GM04503 (cell line): ENCODE measurements around the gene RAB10.
"Not testable (repeated sequence)": the region's sequence is repeated elsewhere in the genome, so short reads cannot be mapped to it uniquely, and the experiment has no call there.

Experiments used
- DNase-seq: peaks from one replicate; pipeline ENCODE4 v3.0.0-alpha.2; 2012; ENCODE audit warnings: low read depth

The RAB10 gene

DNA sequence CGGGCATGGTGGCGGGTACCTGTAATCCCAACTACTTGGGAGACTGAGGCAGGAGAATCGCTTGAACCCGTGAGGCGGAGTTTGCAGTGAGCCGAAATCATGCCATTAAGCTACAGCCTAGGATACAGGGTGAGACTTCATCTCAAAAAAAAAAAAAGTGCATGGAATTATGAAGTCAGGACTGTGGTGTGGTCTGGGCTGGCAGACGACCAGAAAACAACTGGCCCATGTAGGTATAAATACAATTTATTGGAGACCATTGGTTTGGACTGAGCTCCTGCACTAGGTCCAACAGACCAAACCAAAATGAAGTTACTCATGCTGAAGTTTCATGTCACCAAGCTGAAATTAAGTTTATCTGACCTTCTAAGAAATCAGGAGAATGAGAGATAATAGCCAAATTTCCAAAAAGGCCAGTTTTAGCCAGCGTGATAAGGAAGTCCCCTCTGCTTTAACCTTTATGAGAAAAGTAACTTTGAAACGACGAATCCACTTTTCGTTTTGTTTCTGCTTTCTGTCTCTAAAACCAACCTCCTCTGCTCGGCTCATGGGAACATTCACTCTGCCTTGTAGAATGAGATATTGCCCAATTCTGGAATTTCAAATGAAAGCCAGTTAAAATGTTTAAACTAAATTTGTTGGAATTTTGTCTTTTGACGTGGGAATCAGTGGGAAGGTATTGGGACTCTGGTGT is 17.7 kb upstream of the RAB10 start:
- DNase-seq, result no peak

DNA sequence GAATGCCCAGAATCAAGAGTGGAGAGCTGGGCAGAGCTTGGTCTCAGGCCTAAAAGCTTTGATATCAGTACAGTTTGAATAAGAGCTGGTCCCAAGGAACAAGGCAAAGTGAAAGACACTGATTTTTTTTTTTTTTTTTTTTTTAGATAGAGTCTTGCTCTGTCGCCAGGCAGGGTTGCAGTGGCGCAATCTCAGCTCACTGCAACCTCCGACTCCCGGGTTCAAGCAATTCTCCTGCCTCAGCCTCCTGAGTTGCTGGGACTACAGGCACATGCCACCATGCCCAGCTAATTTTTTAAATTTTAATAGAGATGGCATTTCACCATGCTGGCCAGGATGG is 17.2 kb upstream of the RAB10 start:
- DNase-seq, result not testable (repeated sequence)

DNA sequence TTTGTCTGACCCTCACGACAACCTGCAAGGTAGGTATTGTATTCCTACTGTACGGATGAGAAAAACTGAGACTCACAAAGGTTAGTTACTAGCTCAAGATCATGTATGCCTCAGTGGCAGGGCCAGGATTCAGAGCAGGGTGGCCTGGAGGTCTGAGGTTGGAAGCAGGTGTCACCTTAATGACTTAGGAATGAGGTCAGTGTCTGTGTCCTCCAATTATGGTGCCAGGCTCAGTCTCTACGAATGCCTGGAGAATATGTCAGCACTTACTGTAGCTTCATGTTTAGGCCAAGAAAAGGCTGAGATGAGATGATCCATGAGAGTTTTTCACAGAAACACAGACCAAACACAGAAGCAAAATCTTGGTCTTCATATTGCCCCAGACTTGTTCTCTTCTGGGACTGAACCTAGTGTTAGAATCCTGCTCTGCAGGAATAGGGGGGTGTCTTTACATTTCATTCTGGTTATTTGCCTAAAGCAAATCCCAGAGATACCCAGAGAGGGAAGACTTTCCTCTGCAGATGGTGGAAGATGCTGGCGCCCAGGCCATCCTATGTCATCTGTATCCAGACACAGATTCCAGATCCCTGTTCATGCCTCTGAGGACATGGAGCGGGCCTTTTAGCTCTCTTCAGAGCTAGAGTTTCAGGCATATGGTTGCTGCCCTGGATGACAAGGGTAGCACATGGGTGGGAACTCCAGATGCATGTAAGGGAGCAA is 16.3 kb upstream of the RAB10 start:
- no peak for DNase-seq

DNA sequence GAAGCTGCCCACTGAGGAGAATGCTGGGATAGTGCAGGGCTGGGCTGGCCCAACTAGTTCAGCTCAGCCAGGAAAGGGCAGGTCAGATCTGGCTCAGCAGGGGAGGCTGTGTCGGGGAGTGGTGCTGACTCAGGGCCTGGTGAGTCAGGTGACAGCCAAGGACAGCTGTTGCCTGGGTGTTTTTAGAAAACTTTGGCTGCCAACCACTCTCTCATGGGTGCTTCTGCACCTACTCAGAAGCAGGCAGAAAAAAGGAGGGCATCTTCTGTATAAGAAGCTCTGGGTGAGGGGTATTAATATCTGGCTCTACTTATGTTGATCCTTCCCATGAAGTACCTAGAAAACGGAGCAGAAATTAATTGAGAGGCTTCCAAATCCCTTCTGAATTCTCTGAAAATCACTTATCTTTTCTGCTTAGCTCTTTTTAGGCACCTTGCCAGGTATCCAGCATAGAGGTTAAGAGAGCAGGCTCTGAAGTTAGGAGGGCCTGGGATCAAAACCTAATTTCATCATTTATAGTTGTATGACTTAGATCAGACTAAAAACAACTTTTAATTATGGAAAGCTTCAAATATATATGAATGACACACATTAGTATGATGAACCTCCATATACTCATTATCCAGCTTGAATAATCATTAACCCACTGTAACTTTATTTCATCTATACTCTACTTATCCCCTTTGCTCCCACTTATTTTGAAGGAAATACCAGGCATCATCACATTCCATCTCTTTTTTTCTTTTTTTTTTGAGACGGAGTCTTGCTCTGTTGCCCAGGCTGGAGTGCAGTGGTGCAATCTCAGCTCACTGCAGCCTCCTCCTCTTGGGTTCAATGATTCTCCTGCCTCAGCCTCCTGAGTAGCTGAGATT is 15.5 kb upstream of the RAB10 start:
- no peak for DNase-seq

DNA sequence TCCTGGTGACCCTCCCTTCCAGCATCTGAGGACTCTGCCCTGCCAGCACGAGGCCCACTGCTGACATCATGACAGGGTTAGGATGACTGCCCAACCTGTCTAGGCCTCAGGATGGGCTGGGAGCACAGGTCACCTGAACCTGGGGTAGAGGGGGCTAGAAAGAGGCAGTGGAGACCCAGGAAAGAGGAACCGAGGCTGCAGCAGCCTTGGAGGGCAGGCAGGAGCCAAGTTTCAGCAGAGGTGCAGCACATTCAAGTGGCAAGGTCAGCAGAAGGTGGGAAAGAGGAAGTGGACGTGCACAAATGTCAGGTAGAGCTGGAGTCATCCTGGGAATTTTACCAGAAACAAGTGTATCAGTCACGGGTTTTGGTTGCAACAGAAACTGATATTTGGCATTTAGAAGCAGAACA is 13.6 kb upstream of the RAB10 start:
- no peak for DNase-seq

DNA sequence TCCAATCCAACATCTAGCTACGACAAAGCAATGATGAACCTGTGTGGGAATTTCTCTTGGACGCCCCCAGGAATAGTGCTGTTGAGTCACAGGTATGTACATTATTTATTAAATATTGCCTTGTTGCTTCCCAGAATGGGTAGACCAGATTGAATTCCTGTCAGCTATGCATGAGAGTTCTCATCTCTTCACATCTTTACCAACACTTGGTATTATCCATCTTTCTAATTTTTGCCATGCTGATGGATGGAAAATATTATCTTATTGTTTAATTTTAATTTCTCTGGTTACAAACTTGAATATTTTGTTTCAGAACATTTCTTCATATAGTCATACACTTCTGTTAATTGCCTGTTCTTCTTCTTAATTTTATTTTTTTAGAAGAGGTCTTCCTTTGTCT is 9.6 kb upstream of the RAB10 start:
- DNase-seq, result no peak

DNA sequence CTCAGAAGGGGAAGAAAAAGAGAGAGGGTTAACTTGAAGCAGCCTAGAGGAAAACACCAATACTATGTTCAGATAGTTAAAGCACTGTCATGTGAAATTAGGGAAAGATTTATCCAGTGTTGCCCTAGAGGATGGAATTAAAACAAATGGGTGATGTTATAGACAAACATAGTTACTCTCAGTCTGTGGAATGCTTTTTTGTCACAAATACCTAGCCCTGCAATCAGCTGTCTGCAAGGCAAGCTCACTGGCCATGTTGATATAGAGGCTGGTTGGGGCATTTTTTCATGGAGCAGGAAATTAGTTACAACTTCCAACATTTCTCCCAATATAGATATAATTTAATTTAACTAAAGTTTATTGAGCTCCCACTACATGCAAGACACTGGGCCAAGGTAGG is 8.4 kb upstream of the RAB10 start:
- DNase-seq, result no peak

DNA sequence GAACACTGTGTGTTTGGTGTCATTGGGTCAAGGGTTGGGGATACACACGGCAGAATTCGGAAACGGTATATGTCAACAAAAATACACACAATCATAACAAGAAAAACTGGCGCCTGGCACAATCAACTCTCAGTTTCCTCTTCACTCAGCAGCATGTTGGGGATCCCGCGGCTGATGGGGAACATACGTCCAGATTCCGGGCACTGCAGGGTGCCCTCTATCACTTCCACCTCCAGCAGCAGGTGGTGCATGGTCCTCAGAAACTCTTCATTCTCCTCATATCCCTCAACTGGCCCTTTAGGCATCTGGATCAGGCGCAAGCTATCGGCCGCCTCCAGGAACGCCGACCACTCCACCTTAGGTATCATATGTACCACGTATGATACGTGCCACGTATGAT is 5.8 kb upstream of the RAB10 start:
- DNase-seq, result not testable (repeated sequence)

DNA sequence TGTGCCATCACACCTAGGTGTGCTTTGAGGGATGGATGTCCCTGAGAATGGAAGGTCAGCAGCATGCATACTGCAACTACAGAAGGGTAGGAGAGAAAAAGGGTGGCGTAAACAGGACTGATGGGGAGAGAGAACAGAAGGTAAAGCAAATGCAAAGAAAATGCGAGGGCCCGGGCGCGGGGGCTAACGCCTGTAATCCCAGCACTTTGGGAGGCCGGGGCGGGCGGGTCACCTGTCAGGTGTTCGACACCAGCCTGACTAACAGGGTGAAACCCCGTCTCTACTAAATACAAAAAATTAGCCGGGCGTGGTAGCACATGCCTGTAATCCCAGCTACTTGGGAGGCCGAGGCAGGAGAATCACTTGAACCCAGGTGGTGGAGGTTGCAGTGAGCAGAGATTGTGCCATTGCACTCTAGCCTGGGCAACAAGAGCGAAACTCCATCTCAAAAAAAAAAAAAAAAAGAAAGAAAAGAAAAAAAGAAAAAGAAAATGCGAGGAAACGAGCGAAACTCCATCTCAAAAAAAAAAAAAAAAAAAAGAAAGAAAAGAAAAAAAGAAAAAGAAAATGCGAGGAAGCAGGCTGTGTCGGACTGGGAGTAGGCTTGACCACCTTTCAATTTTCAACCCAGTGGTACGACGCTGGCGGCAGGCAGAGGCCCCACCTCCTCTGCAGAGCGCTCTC is 1.2 kb upstream of the RAB10 start:
- DNase-seq, result not testable (repeated sequence)

DNA sequence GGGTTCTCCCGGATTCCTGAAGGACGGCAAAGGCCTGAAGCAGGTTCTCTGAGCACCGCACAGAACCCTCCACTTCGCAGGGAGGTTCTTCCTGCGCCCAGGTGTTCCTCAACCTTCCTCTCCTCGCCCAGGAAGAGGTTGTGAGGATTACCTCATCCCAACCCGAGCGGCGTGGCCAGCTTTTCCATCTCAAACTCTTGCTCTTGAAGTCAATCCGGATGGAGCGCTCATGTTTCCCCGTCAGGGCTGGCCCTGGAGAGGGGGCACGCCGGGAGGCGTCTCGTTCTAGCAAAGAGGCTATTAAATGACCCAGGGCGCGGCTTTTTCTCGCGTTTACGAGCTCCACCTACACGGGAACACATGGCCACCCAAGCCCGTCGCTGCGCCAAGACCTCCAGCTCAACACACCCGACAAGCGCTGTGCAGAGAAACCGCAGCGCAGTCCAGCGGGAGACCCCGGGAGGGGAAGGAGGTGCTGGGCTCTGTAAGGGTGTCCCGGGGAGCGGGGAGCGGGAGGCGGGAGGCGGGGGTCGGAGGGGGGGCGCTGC is 540 bp upstream of the RAB10 start:
- DNase-seq, result no peak

DNA sequence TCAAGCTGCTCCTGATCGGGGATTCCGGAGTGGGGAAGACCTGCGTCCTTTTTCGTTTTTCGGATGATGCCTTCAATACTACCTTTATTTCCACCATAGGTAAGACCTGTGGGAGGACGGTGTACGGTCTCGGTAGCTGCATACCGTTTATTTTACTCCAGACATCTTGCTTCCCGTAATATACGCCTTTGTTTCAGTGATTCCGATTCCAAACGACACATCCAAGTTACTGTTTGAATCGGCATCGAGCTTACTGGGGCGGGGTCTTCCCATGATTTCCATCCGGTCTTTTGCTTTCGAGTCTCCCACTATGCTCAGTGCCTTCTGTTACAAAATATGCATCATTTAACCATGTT is 731 bp downstream of the RAB10 start:
- DNase-seq, result no peak

DNA sequence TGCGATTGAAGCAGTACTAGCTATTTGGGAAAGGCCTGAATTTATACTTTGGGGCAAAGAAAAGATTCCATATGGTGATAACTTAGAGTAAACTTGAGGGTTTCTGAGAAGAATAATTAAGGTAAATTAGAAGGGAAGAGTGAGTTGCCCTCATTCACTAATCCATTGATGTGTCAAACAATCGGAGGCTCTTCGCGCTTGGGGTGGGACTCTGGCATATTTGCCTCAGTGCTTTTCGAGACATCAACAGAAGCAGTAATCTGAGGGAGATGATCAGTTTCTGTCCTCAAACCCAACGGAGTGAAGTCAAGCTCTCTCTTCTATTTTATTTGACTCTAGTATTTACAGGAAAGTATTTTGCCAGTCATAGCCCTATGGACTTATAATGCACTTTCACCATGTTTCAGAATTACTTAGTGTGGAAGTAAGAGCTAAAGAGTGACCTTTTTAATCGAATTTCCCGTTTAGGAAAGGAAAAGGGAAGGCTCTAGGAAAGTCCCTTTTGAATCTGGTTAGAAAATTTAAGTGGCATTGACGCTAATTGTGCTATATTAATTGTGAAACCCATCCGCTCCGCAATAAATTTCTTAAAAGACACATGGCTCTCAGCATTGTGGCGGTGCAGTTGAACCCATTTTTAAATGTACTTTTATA is 1.3 kb downstream of the RAB10 start:
- DNase-seq, result no peak

DNA sequence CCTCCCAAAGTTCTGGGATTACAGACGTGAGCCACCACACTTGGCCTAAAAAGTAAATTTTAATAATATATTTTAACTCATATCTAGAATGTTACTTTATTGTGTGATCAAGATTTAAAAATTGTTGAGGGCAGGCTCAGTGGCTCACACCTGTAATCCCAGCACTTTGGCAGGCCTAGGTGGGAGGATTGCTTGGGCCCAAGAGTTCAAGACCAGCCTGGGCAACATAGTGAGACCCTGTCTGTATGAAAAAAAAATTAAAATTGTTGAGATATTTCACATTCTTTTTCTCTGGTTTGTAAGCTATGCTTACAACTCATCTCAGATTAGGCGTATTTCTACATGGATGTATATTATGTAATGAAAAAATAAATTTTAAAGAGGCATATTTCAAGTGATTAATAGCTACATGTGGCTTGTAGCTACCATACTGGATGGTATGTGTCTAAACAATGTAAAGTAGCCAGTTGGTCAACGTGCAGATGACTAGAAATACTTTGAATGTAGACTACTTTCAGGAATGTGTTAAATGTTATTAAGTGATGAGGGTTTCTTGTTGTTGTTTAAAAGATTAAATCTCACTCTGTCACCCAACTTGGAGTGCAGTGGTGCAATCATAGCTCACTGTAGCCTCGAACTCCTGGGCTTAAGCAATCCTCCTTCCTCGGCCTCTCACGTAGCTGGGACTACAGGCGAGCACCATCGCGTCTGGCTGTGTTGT is 5.9 kb downstream of the RAB10 start:
- DNase-seq, result no peak

DNA sequence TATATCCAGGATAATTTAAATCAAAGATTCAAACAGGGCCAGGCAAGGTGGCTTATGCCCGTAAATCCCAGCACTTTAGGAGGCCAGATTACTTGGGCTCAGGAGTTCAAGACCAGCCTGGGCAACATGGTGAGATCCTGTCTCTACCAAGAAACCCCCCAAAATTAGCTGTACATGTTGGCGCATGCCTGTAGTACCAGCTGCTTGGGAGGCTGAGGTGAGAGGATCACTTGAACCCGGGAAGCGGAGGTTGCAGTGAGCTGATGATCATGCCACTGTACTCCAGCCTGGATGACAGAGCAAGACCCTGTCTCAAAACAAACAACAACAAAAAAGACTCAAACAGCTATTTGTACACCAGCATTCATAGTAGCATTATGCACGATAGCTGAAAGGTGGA is 9.2 kb downstream of the RAB10 start:
- no peak for DNase-seq

DNA sequence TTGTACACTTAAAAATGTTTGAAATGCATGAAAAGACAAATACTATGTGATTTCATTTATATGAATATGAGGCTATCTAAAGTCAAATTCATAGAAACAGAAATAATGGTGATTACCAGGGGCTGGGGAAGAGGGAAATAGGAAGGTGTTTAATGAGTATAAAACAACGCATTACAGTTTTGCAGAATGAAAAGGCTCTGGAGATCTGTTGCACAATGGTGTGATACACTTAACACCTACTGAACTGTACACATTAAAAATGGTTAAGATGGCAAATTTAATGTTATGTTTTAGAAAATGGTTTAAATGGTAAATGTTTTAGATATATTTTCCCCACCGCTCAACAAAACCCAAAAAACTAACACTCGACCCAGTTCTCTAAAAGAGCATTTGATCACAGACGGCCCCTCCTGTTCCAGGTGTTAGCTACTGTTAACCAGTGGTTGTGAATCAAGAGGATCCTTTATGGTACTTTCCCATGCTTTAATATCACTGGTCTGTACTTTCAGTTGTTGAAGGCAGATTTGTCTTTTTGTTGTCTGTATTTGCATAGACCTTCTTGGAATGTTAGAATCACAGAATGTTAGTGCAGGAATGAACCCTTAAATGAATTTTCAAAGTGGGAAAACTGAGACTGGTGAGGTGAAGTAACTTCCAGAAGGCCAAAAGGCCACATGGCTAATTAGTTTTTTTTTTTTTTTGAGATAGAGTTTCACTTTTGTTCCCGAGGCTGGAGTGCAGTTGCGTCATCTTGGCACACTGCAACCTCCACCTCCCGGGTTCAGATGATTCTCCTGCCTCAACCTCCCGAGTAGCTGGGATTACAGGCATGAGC is 10.2 kb downstream of the RAB10 start:
- DNase-seq, result no peak

DNA sequence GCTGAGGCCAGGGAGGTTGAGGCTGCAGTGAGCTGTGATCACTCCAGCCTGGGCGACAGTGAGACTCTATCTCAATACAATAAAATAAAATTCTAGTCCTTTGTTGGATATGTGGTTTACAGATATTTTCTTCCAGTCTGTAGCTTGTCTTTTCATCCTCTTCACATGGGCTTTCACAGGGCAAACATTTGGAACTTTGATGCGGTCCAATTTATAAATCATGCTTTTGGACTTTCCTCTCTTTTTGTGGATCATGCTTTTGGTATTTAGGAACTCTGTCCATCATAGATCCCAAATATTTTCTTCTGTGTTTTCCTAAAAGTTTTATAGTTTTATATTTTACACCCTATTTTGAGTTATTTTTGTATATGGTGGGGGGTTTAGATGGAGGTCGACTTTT is 14.9 kb downstream of the RAB10 start:
- DNase-seq, result no peak

DNA sequence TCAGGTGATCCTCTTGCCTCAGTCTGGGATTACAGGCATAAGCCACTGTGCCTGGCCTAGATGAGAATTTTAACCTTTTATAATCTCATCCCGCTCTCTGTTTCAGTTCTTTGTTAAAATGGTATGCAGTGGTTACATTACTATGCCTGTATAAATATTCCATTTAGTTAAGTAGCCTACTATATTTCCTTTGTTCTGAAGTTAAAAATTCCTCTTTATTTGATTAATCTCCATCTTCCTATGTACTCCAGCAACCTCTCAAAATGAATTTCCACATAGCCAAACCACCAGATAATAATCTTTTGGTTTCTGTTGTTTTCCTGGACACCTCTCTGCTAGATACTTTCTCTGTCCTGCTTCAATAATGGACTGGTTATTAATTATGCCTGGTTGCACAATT is 15.8 kb downstream of the RAB10 start:
- DNase-seq, result no peak

DNA sequence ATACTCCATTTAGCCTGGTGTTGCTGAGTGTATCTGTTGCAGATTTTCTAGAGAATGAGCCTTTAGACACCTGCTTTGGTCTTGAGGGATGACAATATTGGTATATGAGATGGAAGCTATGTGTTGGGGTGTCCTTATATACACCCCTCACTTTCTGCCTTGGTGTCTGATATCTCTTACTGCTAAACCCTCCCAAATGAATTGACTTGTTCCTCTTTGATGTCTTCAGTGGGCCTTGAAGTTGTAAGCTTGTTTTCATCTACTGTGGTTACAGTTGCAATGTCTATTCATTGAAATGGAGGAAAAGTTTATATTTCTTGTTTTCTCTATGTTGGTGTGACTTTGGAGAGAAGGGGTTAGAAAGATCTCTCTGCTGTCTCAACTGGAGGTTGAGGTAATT is 18.9 kb downstream of the RAB10 start:
- DNase-seq, result no peak

DNA sequence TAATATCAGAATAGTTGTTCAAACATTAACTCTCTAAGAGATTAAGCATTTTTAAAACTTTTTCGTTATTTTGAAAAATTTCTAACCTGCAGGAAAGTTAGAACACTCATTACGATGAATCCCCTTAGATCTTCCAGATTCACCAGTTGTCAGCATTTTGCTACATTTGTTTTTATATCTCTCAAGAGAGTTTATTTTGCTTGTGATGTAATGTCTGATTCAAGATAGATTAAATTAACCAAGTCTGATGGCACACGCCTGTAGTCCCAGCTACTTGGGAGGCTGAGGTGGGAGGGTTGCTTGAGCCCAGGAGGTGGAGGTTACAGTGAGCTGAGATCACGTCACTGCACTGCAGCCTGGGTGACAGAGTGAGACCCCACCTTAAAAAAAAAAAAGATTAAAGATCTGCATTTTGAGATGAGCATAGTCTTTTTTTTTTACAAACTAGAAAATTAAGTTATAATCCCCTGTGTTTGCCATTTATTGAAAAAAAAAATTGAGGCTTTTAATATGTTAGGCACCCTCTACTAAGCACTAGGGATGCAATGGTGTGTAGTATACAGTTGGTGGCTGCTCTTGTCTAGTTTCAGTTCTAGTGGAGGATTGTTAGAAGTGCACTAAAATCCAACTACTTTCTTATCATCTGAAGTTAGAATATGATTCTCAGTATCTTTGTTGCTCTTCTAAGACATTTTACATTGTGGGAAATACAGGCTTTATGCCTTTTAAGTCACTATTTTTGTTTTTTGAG is 20.9 kb downstream of the RAB10 start:
- DNase-seq, result no peak
